Left forelimb (tissue), 1 donor: Measurements from ENCODE around the gene ZFYVE26.
A peak's percentile ranks its signal among the peaks of the same experiment; 100 is the strongest.
"Not testable (repeated sequence)": the region's sequence is repeated elsewhere in the genome, so short reads cannot be mapped to it uniquely, and the experiment has no call there.

Source experiments
- DNase-seq: peaks from one replicate; pipeline ENCODE4 v3.0.0-alpha.2; 2018; ENCODE audit warnings: low spot score

ZFYVE26 gene

GRCh38 chr14:67816326-67817002 lies at the start of gene ZFYVE26:
Gene ZFYVE26 (minus strand): TSS chr14:67816590. CDS start chr14:67815963, 627 bp downstream.
- peak; percentile 90 for DNase-seq

GRCh38 chr14:67863223-67863622 lies 46.8 kb upstream of the ZFYVE26 start:
- no peak for DNase-seq

- no peak for DNase-seq
Observed at GRCh38 chr14:67859169-67859749, 42.9 kb upstream of the ZFYVE26 start.

- DNase-seq = no peak
Observed at GRCh38 chr14:67857778-67858350, 41.5 kb upstream of the ZFYVE26 start.

- no peak for DNase-seq
Observed at GRCh38 chr14:67856827-67857226, 40.4 kb upstream of the ZFYVE26 start.

- no peak for DNase-seq
Observed at GRCh38 chr14:67853715-67854114, 37.3 kb upstream of the ZFYVE26 start.

GRCh38 chr14:67852926-67853604 lies 36.7 kb upstream of the ZFYVE26 start:
- no peak for DNase-seq

- no peak for DNase-seq
Observed at GRCh38 chr14:67851785-67852410, 35.5 kb upstream of the ZFYVE26 start.

- no peak for DNase-seq
Observed at GRCh38 chr14:67850066-67850830, 33.9 kb upstream of the ZFYVE26 start.

GRCh38 chr14:67846029-67846610 lies 29.7 kb upstream of the ZFYVE26 start:
- no peak for DNase-seq

- DNase-seq = no peak
Observed at GRCh38 chr14:67837011-67837624, 20.7 kb upstream of the ZFYVE26 start.

GRCh38 chr14:67835596-67835995 lies 19.2 kb upstream of the ZFYVE26 start:
- no peak for DNase-seq

- no peak for DNase-seq
Observed at GRCh38 chr14:67833403-67833802, 17.0 kb upstream of the ZFYVE26 start.

- DNase-seq = no peak
Observed at GRCh38 chr14:67831113-67831512, 14.7 kb upstream of the ZFYVE26 start.

GRCh38 chr14:67821121-67821520 lies 4.7 kb upstream of the ZFYVE26 start:
- no peak for DNase-seq

- no peak for DNase-seq
Observed at GRCh38 chr14:67820428-67820971, 4.1 kb upstream of the ZFYVE26 start.

GRCh38 chr14:67819563-67820421 lies 3.4 kb upstream of the ZFYVE26 start, which contains the start of gene RAD51B:
Gene RAD51B (plus strand): TSS chr14:67819779.
- peak; percentile 91 for DNase-seq

GRCh38 chr14:67818476-67818875 lies 2.1 kb upstream of the ZFYVE26 start:
- not testable (repeated sequence) for DNase-seq

GRCh38 chr14:67817750-67818438 lies 1.5 kb upstream of the ZFYVE26 start:
- no peak for DNase-seq
